Hepatocyte (in vitro differentiated cells): ENCODE measurements around the gene FHIP1A.

Experiments
- EZH2 ChIP-seq: fragments of 200-600 bp; sonication (generic); IDR thresholded peaks from 2 replicates; pipeline ENCODE4 v1.6.1; 2016; ENCODE audit warnings: antibody characterized with exemption, mild to moderate bottlenecking, borderline replicate concordance
- EZH2phosphoT487 ChIP-seq: fragments of 200-600 bp; sonication (generic); IDR thresholded peaks from one replicate; pipeline ENCODE4 v1.6.1; 2018; ENCODE audit warnings: antibody characterized with exemption, mild to moderate bottlenecking, low read depth, moderate library complexity; ENCODE audit not compliant: unreplicated experiment, severe bottlenecking
- TF ChIP-seq, protein P1 (sequence below): fragments of 200-600 bp; sonication (generic); IDR thresholded peaks from 2 replicates; pipeline ENCODE4 v1.5.1; 2016; ENCODE audit warnings: antibody characterized with exemption, mild to moderate bottlenecking; ENCODE audit not compliant: poor library complexity

DNA sequence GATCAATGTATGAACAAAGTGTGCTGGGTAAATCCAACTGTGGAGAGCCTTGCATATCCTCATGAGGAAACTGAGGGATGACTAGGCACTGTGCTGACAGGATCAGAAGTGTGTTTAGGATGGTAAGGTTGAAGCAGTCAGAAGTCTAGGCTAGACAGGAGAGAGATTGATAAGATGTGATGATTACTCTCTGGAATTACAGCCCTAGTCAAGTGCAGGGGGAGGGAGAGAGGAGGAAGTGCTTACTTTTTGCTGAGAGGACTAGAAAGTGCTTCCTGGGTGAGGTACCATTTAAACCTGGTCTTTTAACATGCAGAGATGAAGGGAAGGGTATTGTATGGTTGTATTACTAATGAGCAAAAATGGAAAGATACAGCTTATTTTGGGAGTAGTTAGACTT is 23.7 kb downstream of the FHIP1A start:
- TF ChIP-seq, protein P1, sequence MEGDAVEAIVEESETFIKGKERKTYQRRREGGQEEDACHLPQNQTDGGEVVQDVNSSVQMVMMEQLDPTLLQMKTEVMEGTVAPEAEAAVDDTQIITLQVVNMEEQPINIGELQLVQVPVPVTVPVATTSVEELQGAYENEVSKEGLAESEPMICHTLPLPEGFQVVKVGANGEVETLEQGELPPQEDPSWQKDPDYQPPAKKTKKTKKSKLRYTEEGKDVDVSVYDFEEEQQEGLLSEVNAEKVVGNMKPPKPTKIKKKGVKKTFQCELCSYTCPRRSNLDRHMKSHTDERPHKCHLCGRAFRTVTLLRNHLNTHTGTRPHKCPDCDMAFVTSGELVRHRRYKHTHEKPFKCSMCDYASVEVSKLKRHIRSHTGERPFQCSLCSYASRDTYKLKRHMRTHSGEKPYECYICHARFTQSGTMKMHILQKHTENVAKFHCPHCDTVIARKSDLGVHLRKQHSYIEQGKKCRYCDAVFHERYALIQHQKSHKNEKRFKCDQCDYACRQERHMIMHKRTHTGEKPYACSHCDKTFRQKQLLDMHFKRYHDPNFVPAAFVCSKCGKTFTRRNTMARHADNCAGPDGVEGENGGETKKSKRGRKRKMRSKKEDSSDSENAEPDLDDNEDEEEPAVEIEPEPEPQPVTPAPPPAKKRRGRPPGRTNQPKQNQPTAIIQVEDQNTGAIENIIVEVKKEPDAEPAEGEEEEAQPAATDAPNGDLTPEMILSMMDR = no peak
- TF ChIP-seq EZH2 = no peak
- no peak for TF ChIP-seq EZH2phosphoT487
